GM23338 (cell line): Measurements from ENCODE around the gene CCDC178.

ENCODE experiments used
- CREB1 ChIP-seq: fragments of 250-450 bp; sonication (Bioruptor Pico); IDR thresholded peaks from 2 replicates; pipeline ENCODE4 v1.5.0; 2020; ENCODE audit warnings: low read depth, mild to moderate bottlenecking, moderate library complexity
- EZH2 ChIP-seq: fragments of 200-600 bp; sonication (generic); IDR thresholded peaks from one replicate; pipeline ENCODE4 v1.8.0; 2017; ENCODE audit warnings: antibody characterized with exemption, mild to moderate bottlenecking, low read depth; ENCODE audit not compliant: unreplicated experiment
- EZH2phosphoT487 ChIP-seq: fragments of 200-600 bp; sonication (generic); IDR thresholded peaks from one replicate; pipeline ENCODE4 v1.8.1; 2018; ENCODE audit warnings: antibody characterized with exemption; ENCODE audit not compliant: unreplicated experiment
- NANOG ChIP-seq: IDR thresholded peaks from 2 replicates; pipeline ENCODE4 v1.6.1; 2016; ENCODE audit warnings: antibody characterized with exemption, borderline replicate concordance
- POLR2AphosphoS5 ChIP-seq: IDR thresholded peaks from 2 replicates; pipeline ENCODE4 v1.6.1; 2016; ENCODE audit warnings: antibody characterized with exemption, low read depth
- TF ChIP-seq, protein P1 (sequence below): IDR thresholded peaks from 2 replicates; pipeline ENCODE4 v1.6.1; 2016; ENCODE audit warnings: antibody characterized with exemption
- TF ChIP-seq, protein P2 (sequence below), 2 experiments: fragments of 200-600 bp in 1 of 2; sonication (generic) in 1 of 2; conservative IDR thresholded peaks; 2 replicates each; pipeline versions ENCODE4 v1.5.1 to v1.6.1; 2016 to 2017; ENCODE audit warnings: antibody characterized with exemption in 2 of 2, low read depth in 2 of 2, mild to moderate bottlenecking in 2 of 2, moderate library complexity in 1 of 2
- TF ChIP-seq, protein P3 (sequence below): IDR thresholded peaks from one replicate; pipeline ENCODE4 v1.6.1; 2018; ENCODE audit warnings: antibody characterized with exemption; ENCODE audit not compliant: unreplicated experiment

DNA sequence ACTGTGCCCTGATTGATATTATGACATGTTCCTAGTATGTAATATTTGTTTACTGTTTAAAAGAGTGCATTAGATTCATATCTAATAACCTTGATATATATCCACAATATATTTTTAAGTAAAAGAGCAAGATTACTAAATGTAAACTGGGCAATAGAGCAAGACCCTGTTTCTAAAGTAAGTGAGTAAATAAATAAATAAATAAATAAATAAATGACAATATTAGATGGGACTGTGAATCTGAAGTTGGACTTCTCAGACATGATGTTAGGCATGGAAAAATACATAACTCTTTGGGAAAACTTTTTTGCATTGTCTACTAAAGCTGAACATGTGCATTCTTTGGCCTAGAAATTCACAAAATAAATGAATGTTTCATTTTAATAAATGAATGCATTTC is 164.7 kb downstream of the CCDC178 start:
- TF ChIP-seq EZH2 (no peak), POLR2AphosphoS5 (no peak), CREB1 (no peak), EZH2phosphoT487 (no peak), NANOG (no peak)
- TF ChIP-seq, protein P1, sequence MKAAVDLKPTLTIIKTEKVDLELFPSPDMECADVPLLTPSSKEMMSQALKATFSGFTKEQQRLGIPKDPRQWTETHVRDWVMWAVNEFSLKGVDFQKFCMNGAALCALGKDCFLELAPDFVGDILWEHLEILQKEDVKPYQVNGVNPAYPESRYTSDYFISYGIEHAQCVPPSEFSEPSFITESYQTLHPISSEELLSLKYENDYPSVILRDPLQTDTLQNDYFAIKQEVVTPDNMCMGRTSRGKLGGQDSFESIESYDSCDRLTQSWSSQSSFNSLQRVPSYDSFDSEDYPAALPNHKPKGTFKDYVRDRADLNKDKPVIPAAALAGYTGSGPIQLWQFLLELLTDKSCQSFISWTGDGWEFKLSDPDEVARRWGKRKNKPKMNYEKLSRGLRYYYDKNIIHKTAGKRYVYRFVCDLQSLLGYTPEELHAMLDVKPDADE: no peak
- TF ChIP-seq, protein P2, sequence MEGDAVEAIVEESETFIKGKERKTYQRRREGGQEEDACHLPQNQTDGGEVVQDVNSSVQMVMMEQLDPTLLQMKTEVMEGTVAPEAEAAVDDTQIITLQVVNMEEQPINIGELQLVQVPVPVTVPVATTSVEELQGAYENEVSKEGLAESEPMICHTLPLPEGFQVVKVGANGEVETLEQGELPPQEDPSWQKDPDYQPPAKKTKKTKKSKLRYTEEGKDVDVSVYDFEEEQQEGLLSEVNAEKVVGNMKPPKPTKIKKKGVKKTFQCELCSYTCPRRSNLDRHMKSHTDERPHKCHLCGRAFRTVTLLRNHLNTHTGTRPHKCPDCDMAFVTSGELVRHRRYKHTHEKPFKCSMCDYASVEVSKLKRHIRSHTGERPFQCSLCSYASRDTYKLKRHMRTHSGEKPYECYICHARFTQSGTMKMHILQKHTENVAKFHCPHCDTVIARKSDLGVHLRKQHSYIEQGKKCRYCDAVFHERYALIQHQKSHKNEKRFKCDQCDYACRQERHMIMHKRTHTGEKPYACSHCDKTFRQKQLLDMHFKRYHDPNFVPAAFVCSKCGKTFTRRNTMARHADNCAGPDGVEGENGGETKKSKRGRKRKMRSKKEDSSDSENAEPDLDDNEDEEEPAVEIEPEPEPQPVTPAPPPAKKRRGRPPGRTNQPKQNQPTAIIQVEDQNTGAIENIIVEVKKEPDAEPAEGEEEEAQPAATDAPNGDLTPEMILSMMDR (conservative IDR thresholded peaks at IDR 0.05; ENCODE audit: low read depth in 2 of 2): no peak
- TF ChIP-seq, protein P3, sequence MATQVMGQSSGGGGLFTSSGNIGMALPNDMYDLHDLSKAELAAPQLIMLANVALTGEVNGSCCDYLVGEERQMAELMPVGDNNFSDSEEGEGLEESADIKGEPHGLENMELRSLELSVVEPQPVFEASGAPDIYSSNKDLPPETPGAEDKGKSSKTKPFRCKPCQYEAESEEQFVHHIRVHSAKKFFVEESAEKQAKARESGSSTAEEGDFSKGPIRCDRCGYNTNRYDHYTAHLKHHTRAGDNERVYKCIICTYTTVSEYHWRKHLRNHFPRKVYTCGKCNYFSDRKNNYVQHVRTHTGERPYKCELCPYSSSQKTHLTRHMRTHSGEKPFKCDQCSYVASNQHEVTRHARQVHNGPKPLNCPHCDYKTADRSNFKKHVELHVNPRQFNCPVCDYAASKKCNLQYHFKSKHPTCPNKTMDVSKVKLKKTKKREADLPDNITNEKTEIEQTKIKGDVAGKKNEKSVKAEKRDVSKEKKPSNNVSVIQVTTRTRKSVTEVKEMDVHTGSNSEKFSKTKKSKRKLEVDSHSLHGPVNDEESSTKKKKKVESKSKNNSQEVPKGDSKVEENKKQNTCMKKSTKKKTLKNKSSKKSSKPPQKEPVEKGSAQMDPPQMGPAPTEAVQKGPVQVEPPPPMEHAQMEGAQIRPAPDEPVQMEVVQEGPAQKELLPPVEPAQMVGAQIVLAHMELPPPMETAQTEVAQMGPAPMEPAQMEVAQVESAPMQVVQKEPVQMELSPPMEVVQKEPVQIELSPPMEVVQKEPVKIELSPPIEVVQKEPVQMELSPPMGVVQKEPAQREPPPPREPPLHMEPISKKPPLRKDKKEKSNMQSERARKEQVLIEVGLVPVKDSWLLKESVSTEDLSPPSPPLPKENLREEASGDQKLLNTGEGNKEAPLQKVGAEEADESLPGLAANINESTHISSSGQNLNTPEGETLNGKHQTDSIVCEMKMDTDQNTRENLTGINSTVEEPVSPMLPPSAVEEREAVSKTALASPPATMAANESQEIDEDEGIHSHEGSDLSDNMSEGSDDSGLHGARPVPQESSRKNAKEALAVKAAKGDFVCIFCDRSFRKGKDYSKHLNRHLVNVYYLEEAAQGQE: no peak
